NOMO-1 (cell line): ENCODE results near the gene TAF1C.
"Not testable (repeated sequence)": the region's sequence is repeated elsewhere in the genome, so short reads cannot be mapped to it uniquely, and the experiment has no call there.

Experiments used
- DNase-seq, 2 experiments: peaks; one replicate each; lab custom pipeline; 2025; ENCODE audit not compliant: unreplicated experiment in 2 of 2; lab: John Stamatoyannopoulos, UW

TAF1C gene, protein sequence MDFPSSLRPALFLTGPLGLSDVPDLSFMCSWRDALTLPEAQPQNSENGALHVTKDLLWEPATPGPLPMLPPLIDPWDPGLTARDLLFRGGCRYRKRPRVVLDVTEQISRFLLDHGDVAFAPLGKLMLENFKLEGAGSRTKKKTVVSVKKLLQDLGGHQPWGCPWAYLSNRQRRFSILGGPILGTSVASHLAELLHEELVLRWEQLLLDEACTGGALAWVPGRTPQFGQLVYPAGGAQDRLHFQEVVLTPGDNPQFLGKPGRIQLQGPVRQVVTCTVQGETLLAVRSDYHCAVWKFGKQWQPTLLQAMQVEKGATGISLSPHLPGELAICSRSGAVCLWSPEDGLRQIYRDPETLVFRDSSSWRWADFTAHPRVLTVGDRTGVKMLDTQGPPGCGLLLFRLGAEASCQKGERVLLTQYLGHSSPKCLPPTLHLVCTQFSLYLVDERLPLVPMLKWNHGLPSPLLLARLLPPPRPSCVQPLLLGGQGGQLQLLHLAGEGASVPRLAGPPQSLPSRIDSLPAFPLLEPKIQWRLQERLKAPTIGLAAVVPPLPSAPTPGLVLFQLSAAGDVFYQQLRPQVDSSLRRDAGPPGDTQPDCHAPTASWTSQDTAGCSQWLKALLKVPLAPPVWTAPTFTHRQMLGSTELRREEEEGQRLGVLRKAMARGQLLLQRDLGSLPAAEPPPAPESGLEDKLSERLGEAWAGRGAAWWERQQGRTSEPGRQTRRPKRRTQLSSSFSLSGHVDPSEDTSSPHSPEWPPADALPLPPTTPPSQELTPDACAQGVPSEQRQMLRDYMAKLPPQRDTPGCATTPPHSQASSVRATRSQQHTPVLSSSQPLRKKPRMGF

DNA sequence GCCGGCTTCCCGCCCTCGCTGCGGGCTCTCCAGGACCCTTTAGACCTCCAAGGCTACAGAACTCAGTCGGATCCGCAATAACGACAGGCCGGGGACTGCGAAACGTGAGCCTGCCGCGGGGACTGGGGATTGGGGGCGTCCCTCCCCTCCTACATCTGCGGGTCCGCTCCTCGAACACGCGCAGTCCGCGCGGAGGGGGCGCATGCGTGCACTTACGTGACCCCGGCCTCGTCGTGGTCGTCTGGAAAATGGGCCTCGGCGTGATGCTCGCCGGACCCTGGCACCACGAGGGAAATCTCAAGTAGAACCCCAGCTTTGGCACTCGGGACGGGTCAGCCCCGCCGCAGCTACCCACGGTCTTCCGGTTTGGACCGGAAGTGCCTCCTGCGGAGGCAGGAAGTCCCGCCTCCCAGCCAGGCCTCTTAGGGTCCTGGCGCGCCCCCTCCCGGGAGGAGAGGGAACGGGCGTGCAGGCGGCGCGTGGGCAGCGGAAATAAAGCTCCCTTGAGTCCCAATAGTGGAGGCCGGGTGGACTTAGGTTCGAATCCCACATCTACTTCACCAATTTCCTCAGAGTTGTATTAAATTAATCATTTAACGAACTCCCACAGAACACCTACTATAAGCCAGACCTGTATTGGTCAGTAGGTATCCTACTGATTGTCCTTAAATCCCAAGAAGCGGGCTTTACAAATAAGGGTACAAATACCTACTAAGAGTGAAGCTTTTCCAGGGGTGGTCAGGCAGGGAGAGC is at the start of gene TAF1C:
Gene TAF1C (minus strand): TSS at position 373 of the 753 bp plus-strand sequence. CDS start 2,069 bp downstream, outside the sequence.
- DNase-seq = peak; percentile 80 to 84

DNA sequence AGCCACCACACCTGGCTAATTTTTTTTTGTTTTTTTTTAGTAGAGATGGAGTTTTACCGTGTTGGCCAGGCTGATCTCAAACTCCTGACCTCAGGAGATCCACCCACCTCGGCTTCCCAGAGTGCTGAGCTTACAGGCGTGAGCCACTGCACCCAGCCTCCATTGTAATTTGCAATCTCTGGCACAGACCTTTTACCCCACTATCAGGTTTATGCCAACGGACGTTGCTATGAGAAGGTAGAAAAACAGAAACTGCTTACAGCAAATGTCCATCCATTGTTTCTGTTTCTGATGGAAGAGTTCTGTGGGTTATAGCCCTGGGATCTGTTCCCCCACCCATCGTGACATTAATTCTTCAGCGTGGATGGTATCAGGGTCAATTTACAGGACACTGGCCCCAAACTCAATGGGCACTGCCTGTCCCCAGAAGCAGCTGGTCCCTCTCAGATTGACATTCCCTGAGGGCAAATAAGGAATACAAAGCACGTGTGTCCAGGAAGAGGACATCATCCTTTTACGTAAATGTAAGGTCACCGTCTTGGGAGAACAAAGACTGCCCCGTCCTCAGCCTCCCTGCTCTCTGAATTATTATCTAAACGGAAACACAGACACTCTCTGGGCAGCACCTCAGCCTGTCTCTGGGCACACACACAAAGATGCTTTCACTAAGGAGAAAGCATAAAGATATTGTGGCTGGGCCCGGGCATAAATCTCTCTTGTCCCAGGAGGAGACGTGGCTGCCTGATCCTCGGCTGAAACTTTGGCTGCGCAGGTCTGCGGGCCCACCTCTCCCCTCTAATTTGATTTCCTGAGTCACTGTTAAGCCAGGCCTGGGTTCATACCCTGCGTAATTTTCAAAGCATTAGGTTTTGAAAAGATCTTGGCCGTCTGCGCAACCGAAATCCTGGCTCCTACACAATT is 47.7 kb upstream of the TAF1C start:
- no peak for DNase-seq

DNA sequence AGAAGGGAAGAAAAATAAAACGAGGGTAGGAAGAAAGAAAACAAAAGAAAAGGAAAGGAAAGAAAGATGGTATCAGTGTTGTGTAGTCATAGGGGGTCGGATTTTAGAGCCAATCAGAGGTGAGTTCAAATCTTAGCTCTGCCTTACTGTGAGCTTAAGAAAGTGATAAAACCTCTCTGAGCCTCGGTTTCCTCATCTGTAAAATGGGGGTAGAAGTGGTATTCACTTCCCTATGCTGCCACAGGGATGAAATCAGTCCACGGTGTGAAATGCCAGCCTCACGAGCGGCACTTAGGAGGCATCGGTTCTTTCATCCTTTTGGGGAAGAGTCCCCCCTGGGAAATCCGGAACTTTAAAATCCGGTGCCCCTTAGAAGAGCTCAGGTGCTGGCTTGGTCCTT is 46.9 kb upstream of the TAF1C start:
- no peak for DNase-seq

DNA sequence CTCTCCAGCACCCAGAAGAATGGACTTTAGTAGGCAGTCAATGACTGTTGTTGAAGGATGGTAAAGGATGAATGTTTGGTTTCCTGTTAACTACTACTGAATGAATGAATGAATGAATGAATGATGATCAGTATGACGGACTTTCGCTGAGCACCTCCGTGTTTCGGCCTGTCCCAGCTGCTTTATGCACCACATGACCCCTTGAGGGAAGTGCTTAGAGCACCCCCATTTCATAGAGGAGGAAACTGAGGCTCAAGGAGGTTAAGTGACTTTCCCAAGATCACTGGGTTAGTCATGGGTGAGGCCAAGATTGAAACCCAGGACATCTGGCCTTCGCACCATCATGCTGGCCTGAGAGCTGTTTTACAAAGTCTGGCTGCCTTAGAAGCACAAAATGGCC is 46.1 kb upstream of the TAF1C start:
- DNase-seq = no peak

DNA sequence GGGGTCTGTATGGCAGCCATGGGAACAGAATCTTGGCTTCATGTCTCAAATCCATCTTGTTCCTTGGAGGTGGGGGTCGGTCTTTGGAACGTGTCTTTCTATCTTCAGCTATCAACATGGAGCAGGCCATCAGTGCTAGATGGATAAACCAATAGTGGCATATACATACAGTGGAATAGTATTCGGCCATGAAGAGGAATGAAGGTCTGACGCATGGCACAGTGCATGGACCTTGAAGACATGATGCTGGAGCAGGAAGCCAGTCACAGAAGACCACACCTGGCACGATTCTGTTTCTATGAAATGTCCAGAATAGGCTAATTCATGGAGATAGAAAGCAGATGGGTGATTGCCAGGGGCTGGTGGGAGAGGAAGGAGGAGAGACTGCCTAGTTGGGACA is 45.2 kb upstream of the TAF1C start:
- no peak for DNase-seq

DNA sequence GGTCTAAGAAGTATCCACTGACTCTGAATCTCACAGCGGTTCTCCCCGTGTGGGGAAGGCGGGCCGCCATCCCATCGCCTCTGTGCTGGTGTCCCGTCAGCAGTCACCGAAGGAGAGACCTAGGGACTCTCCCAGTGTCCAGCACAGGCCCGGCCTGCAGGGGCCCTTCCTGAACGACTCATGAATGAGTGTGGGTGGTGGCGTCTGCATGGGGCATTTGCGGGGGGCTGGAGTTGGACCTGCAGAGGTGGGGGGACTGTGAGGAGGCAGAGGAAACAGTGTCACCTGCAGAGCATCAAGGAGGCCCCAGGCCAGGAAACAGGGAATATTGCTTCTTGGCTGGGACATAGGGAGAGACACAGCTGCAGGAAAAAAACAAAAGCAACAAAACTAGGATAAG is 42.6 kb upstream of the TAF1C start:
- DNase-seq = no peak

DNA sequence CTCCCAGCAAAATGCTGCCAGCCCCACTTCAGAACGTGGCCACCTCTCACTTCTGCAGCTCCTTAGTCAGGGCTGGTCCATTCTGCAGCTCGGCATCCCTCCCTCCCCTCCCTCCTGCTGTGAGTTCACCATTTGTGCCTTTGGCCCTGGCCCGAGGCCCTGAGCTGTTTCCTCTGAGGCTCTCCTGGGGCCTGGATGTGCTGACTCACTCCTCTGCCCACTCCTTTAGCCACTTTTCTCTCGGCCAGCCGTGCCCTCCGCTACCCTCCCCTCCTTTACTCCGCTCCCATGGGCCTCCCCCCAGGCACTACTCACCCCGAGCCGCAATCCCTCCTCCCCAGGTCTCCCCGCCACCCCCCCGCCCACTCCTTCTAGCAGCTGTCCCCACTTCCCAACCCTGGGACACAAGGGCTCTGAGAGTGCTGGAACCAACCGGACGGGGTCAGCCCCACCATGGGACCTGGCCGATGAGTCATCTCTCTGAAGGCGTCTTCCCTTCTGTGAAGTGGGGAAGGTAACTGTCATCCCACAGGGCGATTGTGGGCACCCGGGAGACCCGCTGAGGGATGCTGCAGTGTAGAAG is 41.5 kb upstream of the TAF1C start:
- peak in 1 of 2 experiments; percentile 5 for DNase-seq

DNA sequence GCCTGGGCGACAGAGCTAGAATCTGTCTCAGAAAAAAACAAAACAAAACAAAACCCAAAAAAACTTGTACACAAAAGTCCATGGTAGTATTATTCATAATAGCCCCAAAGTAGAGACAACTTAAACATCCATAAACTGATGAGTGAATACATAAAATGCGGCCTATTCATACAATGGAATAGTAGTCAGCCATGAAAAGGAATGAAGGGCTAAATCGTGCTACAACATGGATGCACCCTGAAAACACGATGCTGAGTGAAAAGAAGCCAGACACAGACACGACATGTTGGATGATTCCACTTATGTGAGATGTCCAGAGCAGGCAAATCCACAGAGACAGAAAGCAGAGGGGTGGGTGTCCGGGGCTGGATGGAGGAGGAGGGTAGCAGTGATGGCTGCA is 40.7 kb upstream of the TAF1C start:
- DNase-seq = no peak

DNA sequence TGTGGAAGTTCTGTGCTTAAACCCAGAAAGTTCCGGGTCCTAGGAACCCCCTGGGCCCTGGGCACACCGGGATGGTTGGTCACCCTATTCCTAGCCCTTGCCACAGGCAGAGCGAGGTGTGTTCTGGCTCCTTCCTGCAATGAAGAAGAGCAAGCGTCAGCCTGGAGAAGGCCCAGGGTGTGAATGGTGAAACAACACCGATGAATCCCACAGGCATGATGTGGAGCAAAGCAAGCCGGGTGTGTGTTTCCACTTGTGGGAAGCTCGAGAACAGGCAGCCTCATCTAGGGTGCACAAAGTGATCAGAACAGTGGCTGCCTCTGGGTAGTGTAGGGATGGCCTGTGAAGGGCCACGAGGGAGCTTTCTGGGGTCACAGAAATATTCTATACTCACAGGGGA is 39.2 kb upstream of the TAF1C start:
- DNase-seq = no peak

DNA sequence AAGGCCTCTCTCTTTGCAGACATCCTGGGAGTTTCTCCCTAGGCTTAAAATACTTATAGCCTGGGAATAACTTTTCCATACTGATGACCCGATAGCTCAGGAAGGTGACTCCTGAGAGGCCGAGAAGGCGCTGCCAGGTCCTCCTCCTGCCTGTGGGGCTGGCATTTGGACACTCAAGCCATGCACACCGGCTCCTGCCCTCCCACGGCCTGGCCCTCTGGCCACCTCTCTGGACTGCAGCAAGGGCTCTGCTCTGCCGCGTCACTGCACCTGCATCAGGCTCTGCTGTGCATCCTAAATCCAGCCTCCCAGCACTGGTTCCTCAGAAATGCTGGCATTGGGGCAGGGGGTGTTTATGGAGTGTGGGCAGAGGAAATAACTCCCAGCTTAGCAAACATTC is 38.7 kb upstream of the TAF1C start:
- DNase-seq = no peak

DNA sequence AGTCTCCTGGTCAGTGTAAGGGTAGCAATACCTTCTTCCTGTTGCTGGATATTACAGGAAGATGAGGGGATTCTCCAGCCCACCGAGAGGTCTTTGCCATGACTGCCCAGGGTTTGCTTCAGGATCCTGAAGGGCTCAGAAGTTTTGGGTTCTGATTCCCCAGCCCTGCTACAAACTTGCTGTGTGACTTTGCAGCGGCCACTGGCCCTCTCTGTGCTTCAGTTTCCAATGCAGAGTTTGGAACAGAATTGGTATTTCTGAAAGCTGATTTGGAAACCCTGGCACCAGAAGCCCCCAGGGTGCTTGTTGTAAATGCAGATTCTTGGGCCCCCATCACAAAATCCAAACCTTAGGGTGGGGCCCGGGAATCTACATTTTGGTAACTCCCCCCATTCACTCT is 38.3 kb upstream of the TAF1C start:
- no peak for DNase-seq

DNA sequence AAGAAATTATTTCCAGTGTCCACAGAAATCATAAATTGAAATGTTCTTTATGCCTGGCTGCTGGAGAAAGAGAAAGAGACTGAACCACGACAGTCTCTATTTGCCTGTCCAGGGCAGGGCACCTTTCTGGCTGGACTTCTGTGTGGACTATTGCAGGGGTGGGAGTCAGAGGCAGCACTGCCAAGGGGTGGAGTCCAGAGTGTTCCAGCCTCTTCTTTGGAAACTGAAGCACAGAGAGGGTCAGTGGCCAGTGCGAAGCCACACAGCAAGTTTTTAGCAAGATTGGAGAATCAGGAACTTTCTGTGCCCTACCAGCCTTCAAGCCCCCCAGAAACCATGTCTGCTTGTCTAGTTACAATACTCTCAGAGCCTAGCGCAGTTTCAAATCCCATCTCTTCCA is 37.7 kb upstream of the TAF1C start:
- DNase-seq = no peak

DNA sequence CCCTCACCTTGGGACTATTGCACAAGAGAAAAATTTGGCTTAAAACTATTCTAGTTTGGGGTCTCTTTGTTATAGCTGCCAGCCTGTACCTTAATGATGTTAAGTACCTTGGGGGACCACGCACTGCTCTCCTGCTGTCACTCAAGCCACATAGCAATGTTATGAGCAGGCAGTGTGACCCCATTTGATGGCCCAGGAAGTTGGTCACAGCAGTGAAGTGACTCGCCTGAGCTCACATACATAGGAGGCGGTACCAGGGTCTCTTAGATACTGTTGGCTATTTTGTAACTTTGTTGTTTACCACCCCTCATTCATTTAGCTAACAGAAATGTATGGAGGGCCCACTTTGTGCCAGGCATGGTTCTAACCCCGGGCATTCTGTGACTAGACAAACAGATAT is 36.6 kb upstream of the TAF1C start:
- DNase-seq = no peak

DNA sequence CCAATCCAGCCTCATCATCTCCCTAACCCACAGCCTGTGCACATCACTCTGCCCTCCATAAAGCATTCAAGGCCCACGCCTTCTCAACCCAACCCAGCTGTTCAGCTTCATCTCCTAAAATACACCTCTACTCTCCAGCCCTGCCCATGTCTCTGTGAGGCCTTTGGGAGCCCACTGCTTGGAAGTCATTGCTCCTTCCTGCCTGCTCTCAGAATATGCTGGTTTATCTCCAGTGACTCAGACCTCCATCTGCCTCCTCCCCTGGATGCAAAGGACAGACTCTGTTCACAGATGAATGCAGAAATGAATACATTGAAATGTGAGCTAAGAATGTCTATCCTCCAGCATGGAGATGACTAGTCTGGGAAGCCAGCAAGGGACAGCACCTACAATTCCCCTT is 34.0 kb upstream of the TAF1C start:
- DNase-seq = no peak

DNA sequence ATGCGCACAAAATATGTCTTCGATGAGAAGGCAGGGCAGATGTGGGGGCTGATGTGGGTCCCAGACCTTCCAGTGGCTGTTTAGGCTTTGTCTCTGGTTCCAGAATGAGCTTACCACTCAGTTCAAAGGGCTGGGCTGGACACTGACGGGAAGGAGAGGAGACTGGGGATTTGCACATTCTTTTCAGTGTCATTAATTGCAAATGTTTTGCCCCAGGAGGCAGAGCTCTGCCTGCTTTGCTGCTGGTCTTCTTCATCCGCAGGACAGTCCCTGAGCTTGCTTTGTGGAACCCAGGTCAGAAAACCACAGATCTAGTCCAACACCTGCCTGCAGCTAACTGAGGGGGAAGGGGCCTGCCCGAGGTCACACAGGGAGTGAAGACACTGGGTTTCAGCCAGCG is 32.1 kb upstream of the TAF1C start:
- no peak for DNase-seq

DNA sequence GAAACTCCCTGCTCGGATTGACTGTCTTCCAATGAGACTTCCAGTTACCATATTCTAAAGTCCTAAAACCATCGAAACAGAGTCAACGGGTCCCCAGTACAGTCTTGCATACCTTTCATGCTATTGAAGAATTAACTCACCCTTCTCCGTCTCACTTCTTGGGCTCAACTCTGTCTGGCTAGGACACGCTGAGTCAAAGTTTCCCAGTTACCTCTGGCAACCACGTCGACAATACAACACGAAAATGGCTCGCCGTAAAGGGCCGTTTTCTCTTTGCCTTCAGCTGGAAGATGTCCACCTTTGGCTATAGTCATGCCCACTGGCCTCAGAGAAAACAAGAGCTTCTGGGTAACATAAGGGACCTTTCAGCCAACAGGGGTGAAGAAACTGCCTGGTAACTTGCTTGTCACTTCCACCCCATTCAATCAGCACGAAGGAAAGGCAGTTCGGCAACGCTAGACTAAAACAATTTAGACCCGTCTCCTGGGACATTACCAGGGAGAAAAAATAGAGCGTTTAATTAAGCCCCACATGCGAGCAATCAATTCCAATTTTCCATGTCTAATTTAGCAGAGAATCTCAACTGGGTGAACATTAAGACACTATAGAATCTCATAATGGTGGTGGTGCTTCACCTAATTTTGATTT is 31.4 kb upstream of the TAF1C start:
- no peak for DNase-seq

DNA sequence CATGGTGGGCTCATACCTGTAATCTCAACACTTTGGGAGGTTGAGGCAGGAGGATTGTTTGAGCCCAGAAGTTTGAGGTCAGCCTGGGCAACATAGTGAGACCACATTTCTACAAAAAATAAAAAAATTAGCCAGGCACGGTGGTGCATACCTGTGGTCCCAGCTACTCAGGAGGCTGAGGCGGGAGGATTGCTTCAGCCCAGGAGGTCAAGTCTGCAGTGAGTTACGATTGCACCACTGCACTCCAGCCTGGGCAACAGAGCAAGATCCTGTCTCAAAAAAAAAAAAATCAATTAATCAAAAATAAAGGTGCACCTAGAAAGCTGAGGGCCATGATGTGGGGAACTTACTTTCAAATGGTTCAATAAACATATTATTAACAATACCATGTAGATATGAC is 29.3 kb upstream of the TAF1C start:
- DNase-seq = not testable (repeated sequence)

DNA sequence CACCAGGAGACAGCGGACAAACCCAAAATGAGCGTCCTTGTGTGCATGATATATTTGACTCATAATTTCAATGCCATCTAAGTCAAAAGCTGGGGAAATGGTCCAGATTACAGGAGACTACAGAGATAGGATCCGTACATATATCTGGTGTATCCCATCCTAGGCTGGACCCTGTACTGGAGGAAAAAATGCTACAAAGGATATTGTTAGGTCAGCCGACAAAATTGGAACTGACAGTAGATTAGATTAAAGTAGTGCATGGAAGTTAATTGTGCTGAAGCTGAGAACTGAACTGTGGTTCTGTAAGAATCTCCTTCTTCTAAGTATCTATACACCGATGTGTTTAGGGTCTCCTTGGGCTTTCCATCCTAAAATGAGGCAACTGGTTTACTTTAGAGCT is 28.7 kb upstream of the TAF1C start:
- DNase-seq = no peak

DNA sequence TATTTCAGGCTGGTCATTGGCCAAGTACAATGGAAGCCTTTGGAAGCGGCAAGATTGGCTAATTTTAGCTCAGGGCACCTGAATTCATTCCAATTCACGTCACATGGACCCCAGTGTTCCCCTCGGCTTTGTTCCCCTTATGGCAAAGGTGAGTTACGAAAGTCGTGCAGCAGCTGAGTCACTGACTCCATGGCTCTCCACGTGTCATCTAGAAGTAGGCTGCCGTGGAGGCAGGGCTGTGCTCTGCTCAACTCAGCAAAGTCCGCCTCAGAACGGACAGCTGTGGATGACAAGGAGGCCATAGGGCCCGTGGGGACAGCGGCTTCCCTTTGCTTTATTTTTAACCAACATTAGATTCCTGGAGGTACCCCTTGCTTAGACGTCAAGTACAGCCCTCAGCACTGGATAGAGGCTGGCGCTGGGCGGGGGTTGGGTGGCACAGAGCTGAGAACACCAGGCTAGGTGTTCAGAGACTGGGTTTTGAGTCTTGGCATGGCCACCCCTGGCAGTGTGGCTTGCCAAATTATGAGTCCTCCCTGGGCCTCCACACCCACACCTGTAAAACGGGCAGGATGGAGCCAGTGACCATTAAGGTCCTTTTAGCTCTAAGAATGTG is 27.7 kb upstream of the TAF1C start:
- peak in 1 of 2 experiments; percentile 23 for DNase-seq
